Kidney (tissue), 14 donors: ENCODE data around the gene AUTS2. TPM values are rescaled to one million over a fixed set of nuclear protein-coding genes. Genes with fewer than 3 reads are reported as not detected.

ENCODE experiments used
- DNase-seq, 5 donors: peaks; one replicate each; pipeline ENCODE4 v3.0.0-alpha.2; 2013 to 2020
- FAIRE-seq: peaks from 2 replicates; lab custom pipeline; 2012; peaks lifted over from hg19 to GRCh38; lab: Jason Lieb, UNC
- H3K27ac ChIP-seq, 2 donors: one replicate each; pipeline ENCODE4 v1.7.0; 2013; ENCODE audit warnings: low read depth in 2 of 2, low read length in 2 of 2, inconsistent platforms in 1 of 2
- H3K27me3 ChIP-seq: one replicate; pipeline ENCODE4 v1.7.1; 2013; ENCODE audit warnings: low read length, inconsistent platforms; ENCODE audit not compliant: control insufficient read depth, insufficient read depth
- H3K36me3 ChIP-seq, 3 donors: one replicate each; pipeline versions ENCODE4 v1.7.0 to v1.7.1; 2013; ENCODE audit warnings: low read length in 3 of 3, control low read depth in 1 of 3, inconsistent platforms in 1 of 3; ENCODE audit not compliant: insufficient read depth in 3 of 3, control insufficient read depth in 2 of 3
- H3K4me1 ChIP-seq, 3 donors: one replicate each; pipeline versions ENCODE4 v1.7.0 to v1.7.1; 2013; ENCODE audit warnings: low read length in 3 of 3, inconsistent platforms in 1 of 3, low read depth in 1 of 3; ENCODE audit not compliant: control insufficient read depth in 2 of 3, insufficient read depth in 2 of 3
- H3K4me3 ChIP-seq, 3 donors: one replicate each; pipeline versions ENCODE4 v1.7.0 to v1.8.1; 2013; ENCODE audit warnings: low read length in 3 of 3, control low read depth in 1 of 3, inconsistent platforms in 1 of 3
- H3K9ac ChIP-seq, 3 donors: one replicate each; pipeline versions ENCODE4 v1.7.0 to v1.7.1; 2013; ENCODE audit warnings: low read length in 3 of 3, control low read depth in 1 of 3, inconsistent platforms in 1 of 3
- H3K9me3 ChIP-seq, 3 donors: one replicate each; pipeline versions ENCODE4 v1.7.0 to v1.7.1; 2013; ENCODE audit warnings: low read length in 3 of 3, control low read depth in 1 of 3, inconsistent platforms in 1 of 3; ENCODE audit not compliant: control insufficient read depth in 2 of 3, insufficient read depth in 1 of 3
- intact Hi-C: fragments of 100-400 bp; cut with DNase I; formaldehyde crosslinking; loops from one replicate; pipeline ENCODE4 v1.11.1; 2022
- polyA plus RNA-seq: library from polyadenylated mRNA; stranded (reverse); fragments of 350-450 nt; fragmentation: Illumina TruSeq; extraction: RNeasy Lipid Tissue Mini Kit (QIAGEN cat#74804); gene quantifications from one replicate; pipeline ENCODE4 v1.2.3, GENCODE V29; 2014; ENCODE audit warnings: low read depth, low replicate concordance; ENCODE audit not compliant: insufficient read depth
- total RNA-seq: library from RNA; stranded (reverse); fragmentation: NEBNext Ultra II Directional; extraction: Animal tissue kit (Norgen Biotek cat#: 25700); gene quantifications from one replicate; pipeline ENCODE4 v1.2.1, GENCODE V29; 2021
- TF ChIP-seq, protein P1 (sequence below): IDR thresholded peaks from 3 replicates; pipeline ENCODE4 v1.5.1; 2012; ENCODE audit warnings: mild to moderate bottlenecking, moderate library complexity, borderline replicate concordance; ENCODE audit not compliant: insufficient read depth; ENCODE audit errors: extremely low read depth
- donor health status: control.
- donor health status: control.
- donor health status: control.
- donor health status: control.
- donor health status: control.
- donor health status: DM: yes; HTN: yes; CAD: no.
- donor health status: Normal renal cell carcinoma (clear cell type).

Gene AUTS2
- total and polyA plus RNA-seq, 2 donors from 2014 or later = 5.2 to 33.8 TPM

DNA sequence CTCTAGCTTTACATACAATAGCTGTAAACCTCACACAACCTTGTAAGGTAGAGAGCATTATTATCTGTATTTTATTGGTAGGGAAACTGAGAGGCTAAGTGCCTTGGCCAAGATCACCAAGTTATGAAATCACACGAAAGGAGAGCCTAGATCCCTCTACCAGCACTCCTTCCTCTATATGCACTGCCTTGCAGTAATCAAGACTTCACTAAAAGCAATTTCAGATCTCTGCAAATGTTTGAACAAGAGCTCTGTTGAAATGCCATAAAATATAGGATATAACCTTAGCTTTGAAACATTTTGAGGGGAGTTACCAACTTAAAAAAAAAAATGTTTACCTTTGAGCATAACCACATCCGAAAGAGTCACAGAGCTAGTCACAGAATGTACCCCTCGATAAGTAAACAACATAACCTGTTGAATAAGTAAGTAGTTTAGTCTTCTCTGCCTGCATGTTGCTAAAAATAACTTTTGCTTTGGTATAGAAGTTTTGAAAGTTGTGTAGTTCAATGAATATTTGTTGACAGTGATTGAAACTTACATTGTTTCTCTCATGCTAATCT is 709.4 kb downstream of the AUTS2 start:
- H3K36me3 ChIP-seq = no peaks in the 10 kb centered on the region
- no peak overlapping the region for H3K9ac ChIP-seq
- FAIRE-seq (no peak), DNase-seq (no peak)
- H3K27me3 ChIP-seq = no peaks in the 10 kb centered on the region
- no peak overlapping the region for H3K4me3 ChIP-seq
- intact Hi-C loops = no loop called here
- H3K4me1 ChIP-seq = no peaks in the 10 kb centered on the region
- H3K9me3 ChIP-seq = no peaks in the 10 kb centered on the region
- no peak overlapping the region for H3K27ac ChIP-seq
- TF ChIP-seq, protein P1, sequence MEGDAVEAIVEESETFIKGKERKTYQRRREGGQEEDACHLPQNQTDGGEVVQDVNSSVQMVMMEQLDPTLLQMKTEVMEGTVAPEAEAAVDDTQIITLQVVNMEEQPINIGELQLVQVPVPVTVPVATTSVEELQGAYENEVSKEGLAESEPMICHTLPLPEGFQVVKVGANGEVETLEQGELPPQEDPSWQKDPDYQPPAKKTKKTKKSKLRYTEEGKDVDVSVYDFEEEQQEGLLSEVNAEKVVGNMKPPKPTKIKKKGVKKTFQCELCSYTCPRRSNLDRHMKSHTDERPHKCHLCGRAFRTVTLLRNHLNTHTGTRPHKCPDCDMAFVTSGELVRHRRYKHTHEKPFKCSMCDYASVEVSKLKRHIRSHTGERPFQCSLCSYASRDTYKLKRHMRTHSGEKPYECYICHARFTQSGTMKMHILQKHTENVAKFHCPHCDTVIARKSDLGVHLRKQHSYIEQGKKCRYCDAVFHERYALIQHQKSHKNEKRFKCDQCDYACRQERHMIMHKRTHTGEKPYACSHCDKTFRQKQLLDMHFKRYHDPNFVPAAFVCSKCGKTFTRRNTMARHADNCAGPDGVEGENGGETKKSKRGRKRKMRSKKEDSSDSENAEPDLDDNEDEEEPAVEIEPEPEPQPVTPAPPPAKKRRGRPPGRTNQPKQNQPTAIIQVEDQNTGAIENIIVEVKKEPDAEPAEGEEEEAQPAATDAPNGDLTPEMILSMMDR = no peak

DNA sequence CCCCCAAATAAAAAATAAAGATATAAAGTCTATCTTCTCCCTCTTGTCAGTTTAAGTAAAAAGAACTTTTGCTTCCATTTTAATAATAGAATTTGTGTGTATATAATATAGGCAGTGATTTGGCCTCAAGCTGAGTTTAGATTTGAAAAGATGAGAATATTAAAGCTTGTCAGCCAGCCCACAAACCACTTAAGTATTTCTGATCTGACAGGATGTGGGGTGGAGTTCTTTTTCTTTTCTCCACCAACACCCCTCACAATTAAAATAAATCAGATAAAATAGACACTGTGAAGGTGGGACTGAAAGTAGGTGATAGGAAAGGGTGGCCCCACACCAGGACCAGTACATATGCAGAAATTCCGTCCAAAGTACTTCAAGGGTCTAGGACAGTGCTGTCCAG is 714.1 kb downstream of the AUTS2 start:
- Histone ChIP-seq H3K9ac (no peak overlapping the region), H3K4me1 (peaks cover 0 to 2% (median 1%) of the 10 kb centered on the region in 3 donors), H3K27me3 (no peaks in the 10 kb centered on the region), H3K36me3 (no peaks in the 10 kb centered on the region), H3K27ac (no peak overlapping the region), H3K4me3 (no peak overlapping the region), H3K9me3 (no peaks in the 10 kb centered on the region)
- TF ChIP-seq, protein P1 = no peak
- no peak for FAIRE-seq
- intact Hi-C loops = no loop called here
- no peak for DNase-seq

DNA sequence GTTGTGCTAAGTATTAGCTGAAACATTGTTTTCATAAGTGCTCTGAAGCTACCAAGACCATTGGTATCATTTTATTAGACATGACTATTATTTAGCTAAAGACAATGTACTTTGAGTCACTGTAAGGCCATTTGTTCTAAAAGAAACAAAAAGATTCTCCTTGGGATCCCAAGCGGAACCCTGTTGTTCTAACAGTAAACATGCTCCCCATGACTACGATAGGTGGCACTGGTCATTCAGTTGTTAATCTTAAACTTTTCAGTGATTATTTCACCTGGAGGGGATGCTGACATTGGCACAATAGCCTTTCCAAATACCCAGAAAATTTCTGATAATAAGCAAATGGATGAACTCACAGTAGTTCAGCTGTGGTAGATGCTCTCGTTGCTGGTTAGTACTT is 715.0 kb downstream of the AUTS2 start:
- Histone ChIP-seq H3K36me3 (no peaks in the 10 kb centered on the region), H3K9ac (no peak overlapping the region), H3K27me3 (no peaks in the 10 kb centered on the region), H3K4me1 (peaks cover 0 to 5% (median 2%) of the 10 kb centered on the region in 3 donors), H3K4me3 (no peak overlapping the region), H3K27ac (no peak overlapping the region), H3K9me3 (no peaks in the 10 kb centered on the region)
- intact Hi-C loops = no loop called here
- TF ChIP-seq, protein P1 = no peak
- peak in 3 of 5 donors; percentile 44 to 84 (median 73) for DNase-seq
- FAIRE-seq = no peak

DNA sequence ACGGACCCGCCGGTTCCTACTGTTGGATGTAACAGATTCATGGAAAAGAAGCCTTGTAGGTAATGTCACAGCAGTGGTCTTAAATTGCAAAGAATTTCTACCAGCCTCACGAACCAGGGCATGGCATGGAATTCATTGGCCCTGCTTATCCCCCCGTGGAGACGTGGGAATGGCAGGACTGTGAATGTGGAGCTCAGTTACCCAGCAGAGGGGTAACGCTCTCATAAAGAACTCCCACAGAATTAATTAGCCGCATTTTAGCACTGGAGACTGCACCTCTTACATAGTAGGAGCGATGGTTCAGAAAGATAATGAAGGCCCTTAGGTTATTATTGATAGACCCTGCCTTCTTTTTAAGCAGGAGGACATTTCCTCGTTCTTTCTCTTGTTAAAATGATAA is 715.4 kb downstream of the AUTS2 start:
- H3K9ac ChIP-seq = no peak overlapping the region
- H3K27me3 ChIP-seq = no peaks in the 10 kb centered on the region
- DNase-seq (peak in 2 of 5 donors; percentile 27 to 36), FAIRE-seq (no peak)
- H3K4me3 ChIP-seq = no peak overlapping the region
- H3K4me1 ChIP-seq = peaks cover 0 to 5% (median 2%) of the 10 kb centered on the region in 3 donors
- H3K9me3 ChIP-seq = no peaks in the 10 kb centered on the region
- H3K27ac ChIP-seq = no peak overlapping the region
- intact Hi-C loops = no loop called here
- TF ChIP-seq, protein P1 = no peak
- no peaks in the 10 kb centered on the region for H3K36me3 ChIP-seq
